Mesenchymal stem cell (in vitro differentiated cells and primary cell): ENCODE data around the gene HAS3.

Experiments used
- DNase-seq: peaks from one replicate; pipeline ENCODE4 v3.0.0-alpha.2; 2013
- H2AFZ ChIP-seq: one replicate; pipeline ENCODE4 v1.6.1; 2013; ENCODE audit warnings: low read depth, mild to moderate bottlenecking, control low read depth, inconsistent platforms, low read length, moderate library complexity
- H2AK5ac ChIP-seq: 2 replicates; pipeline ENCODE4 v1.6.1; 2013; ENCODE audit warnings: low read length, moderate library complexity, mild to moderate bottlenecking, inconsistent platforms; ENCODE audit not compliant: severe bottlenecking
- H2BK120ac ChIP-seq: one replicate; pipeline ENCODE4 v1.6.1; 2013; ENCODE audit warnings: low read depth, mild to moderate bottlenecking, inconsistent platforms, low read length, moderate library complexity
- H2BK12ac ChIP-seq, 2 experiments: one replicate each; pipeline ENCODE4 v1.6.1; 2013; ENCODE audit warnings: inconsistent platforms in 2 of 2, low read length in 2 of 2, mild to moderate bottlenecking in 2 of 2, moderate library complexity in 2 of 2, control low read depth in 1 of 2
- H2BK15ac ChIP-seq: one replicate; pipeline ENCODE4 v1.6.1; 2013; ENCODE audit warnings: mild to moderate bottlenecking, low read depth, inconsistent platforms; ENCODE audit not compliant: poor library complexity, severe bottlenecking
- H2BK5ac ChIP-seq: 2 replicates; pipeline ENCODE4 v1.6.1; 2013; ENCODE audit warnings: low read depth, mild to moderate bottlenecking, low read length, control low read depth, inconsistent platforms; ENCODE audit not compliant: poor library complexity, severe bottlenecking
- H3K14ac ChIP-seq, 2 experiments: one replicate each; pipeline ENCODE4 v1.6.1; 2013; ENCODE audit warnings: inconsistent platforms in 2 of 2, low read length in 2 of 2, control low read depth in 1 of 2, mild to moderate bottlenecking in 1 of 2, moderate library complexity in 1 of 2
- H3K18ac ChIP-seq, 2 experiments: one replicate each; pipeline ENCODE4 v1.6.1; 2013; ENCODE audit warnings: inconsistent platforms in 2 of 2, low read length in 2 of 2, control low read depth in 1 of 2, low read depth in 1 of 2, mild to moderate bottlenecking in 1 of 2
- H3K23ac ChIP-seq, 2 experiments: one replicate each; pipeline ENCODE4 v1.6.1; 2013; ENCODE audit warnings: inconsistent platforms in 2 of 2, low read length in 2 of 2, mild to moderate bottlenecking in 2 of 2, moderate library complexity in 2 of 2, control low read depth in 1 of 2
- H3K27ac ChIP-seq: 2 replicates; pipeline ENCODE4 v1.5.1; 2013; ENCODE audit warnings: mild to moderate bottlenecking, moderate library complexity, low read length, control low read depth, inconsistent platforms; ENCODE audit not compliant: poor library complexity, severe bottlenecking
- H3K27me3 ChIP-seq, 2 experiments: 2 replicates each; pipeline versions ENCODE4 v1.6.1 to v1.7.0; 2013; ENCODE audit warnings: low read length in 2 of 2, mild to moderate bottlenecking in 2 of 2, moderate library complexity in 2 of 2, control low read depth in 1 of 2, inconsistent platforms in 1 of 2; ENCODE audit not compliant: control insufficient read depth in 1 of 2, insufficient read depth in 1 of 2
- H3K36me3 ChIP-seq, 2 experiments: 2 replicates each; pipeline versions ENCODE4 v1.6.1 to v1.7.0; 2013; ENCODE audit warnings: low read length in 2 of 2, control low read depth in 1 of 2, inconsistent platforms in 1 of 2, low read depth in 1 of 2, mild to moderate bottlenecking in 1 of 2; ENCODE audit not compliant: insufficient read depth in 2 of 2, control insufficient read depth in 1 of 2
- H3K4ac ChIP-seq, 2 experiments: one replicate each; pipeline ENCODE4 v1.6.1; 2013; ENCODE audit warnings: inconsistent platforms in 2 of 2, low read length in 2 of 2, mild to moderate bottlenecking in 2 of 2, moderate library complexity in 2 of 2, control low read depth in 1 of 2, low read depth in 1 of 2
- H3K4me1 ChIP-seq: 2 replicates; pipeline ENCODE4 v1.6.1; 2013; ENCODE audit warnings: low read depth, low read length, control low read depth; ENCODE audit not compliant: control insufficient read depth, insufficient read depth
- H3K4me2 ChIP-seq: 2 replicates; pipeline ENCODE4 v1.6.1; 2013; ENCODE audit warnings: low read length, mild to moderate bottlenecking, inconsistent platforms; ENCODE audit not compliant: poor library complexity, severe bottlenecking
- H3K4me3 ChIP-seq, 2 experiments: 2 replicates each; pipeline versions ENCODE4 v1.5.1 to v1.7.0; 2013; ENCODE audit warnings: low read length in 2 of 2, mild to moderate bottlenecking in 2 of 2, control low read depth in 1 of 2, low read depth in 1 of 2; ENCODE audit not compliant: insufficient read depth in 1 of 2
- H3K79me1 ChIP-seq: replicated peaks from 2 replicates; pipeline ENCODE4 v1.6.1; 2013; ENCODE audit warnings: mild to moderate bottlenecking, control low read depth, low read length, inconsistent platforms; ENCODE audit not compliant: poor library complexity, severe bottlenecking
- H3K9ac ChIP-seq: 2 replicates; pipeline ENCODE4 v1.7.0; 2013; ENCODE audit warnings: mild to moderate bottlenecking, low read length, moderate library complexity
- H3K9me3 ChIP-seq: 2 replicates; pipeline ENCODE4 v1.7.0; 2013; ENCODE audit warnings: mild to moderate bottlenecking, low read length; ENCODE audit not compliant: control insufficient read depth
- H4K8ac ChIP-seq: one replicate; pipeline ENCODE4 v1.6.1; 2013; ENCODE audit warnings: inconsistent platforms, mild to moderate bottlenecking, low read length, moderate library complexity
- H4K91ac ChIP-seq: one replicate; pipeline ENCODE4 v1.6.1; 2013; ENCODE audit warnings: mild to moderate bottlenecking, low read length, inconsistent platforms
- WGBS: methylation state at CpG from one replicate; pipeline ENCODE4 v1.1.7; 2013; ENCODE audit warnings: mixed read lengths; 5-methylcytosine and 5-hydroxymethylcytosine counted together

HAS3 gene

GRCh38 chr16:69116256-69116875 is 10.9 kb downstream of the HAS3 start:
- DNase-seq = no peak
- H3K9me3 ChIP-seq = no peaks in the 10 kb centered on the region
- H3K9ac ChIP-seq = no peak overlapping the region
- no peak overlapping the region for H3K23ac ChIP-seq
- peaks cover 10% of the 10 kb centered on the region for H3K4me1 ChIP-seq
- no peak overlapping the region for H2BK5ac ChIP-seq
- H2BK120ac ChIP-seq = no peak overlapping the region
- H3K79me1 ChIP-seq = peaks cover 47% of the 10 kb centered on the region
- no peak overlapping the region for H2BK12ac ChIP-seq
- no peak overlapping the region for H2AK5ac ChIP-seq
- H3K27ac ChIP-seq = no peak overlapping the region
- H3K4me3 ChIP-seq = no peak overlapping the region
- H3K18ac ChIP-seq = no peak overlapping the region
- H2BK15ac ChIP-seq = no peak overlapping the region
- H3K36me3 ChIP-seq = peaks cover 76 to 83% of the 10 kb centered on the region in 2 experiments
- H4K8ac ChIP-seq = no peak overlapping the region
- no peak overlapping the region for H3K4ac ChIP-seq
- no peak overlapping the region for H3K4me2 ChIP-seq
- 97% methylated on average over 7 of the region's 7 CpGs for WGBS
- no peak overlapping the region for H3K14ac ChIP-seq
- H3K27me3 ChIP-seq = no peaks in the 10 kb centered on the region
- no peak overlapping the region for H4K91ac ChIP-seq
- no peak overlapping the region for H2AFZ ChIP-seq

GRCh38 chr16:69116906-69117305 is 11.5 kb downstream of the HAS3 start:
- no peak overlapping the region for H4K91ac ChIP-seq
- no peak overlapping the region for H3K27ac ChIP-seq

GRCh38 chr16:69118468-69118867 is 13.0 kb downstream of the HAS3 start:
- no peak overlapping the region for H3K18ac ChIP-seq
- H3K4me1 ChIP-seq = no peaks in the 10 kb centered on the region
- WGBS = 89% methylated on average over 2 of the region's 2 CpGs
- no peak overlapping the region for H2BK15ac ChIP-seq
- no peak overlapping the region for H3K4ac ChIP-seq
- no peak overlapping the region for H3K23ac ChIP-seq
- H2AK5ac ChIP-seq = no peak overlapping the region
- H3K27me3 ChIP-seq = no peaks in the 10 kb centered on the region
- no peak overlapping the region for H2BK5ac ChIP-seq
- H2BK120ac ChIP-seq = no peak overlapping the region
- H3K4me3 ChIP-seq = no peak overlapping the region
- H3K9me3 ChIP-seq = no peaks in the 10 kb centered on the region
- peaks cover 65 to 78% of the 10 kb centered on the region in 2 experiments for H3K36me3 ChIP-seq
- H2BK12ac ChIP-seq = no peak overlapping the region
- peaks cover 43% of the 10 kb centered on the region for H3K79me1 ChIP-seq
- DNase-seq = no peak
- no peak overlapping the region for H3K9ac ChIP-seq
- no peak overlapping the region for H4K91ac ChIP-seq
- no peak overlapping the region for H2AFZ ChIP-seq
- H3K14ac ChIP-seq = no peak overlapping the region
- no peak overlapping the region for H3K27ac ChIP-seq
- H3K4me2 ChIP-seq = no peak overlapping the region
- H4K8ac ChIP-seq = no peak overlapping the region

More at GRCh38 chr16:69116906-69117305, 11.5 kb downstream of the HAS3 start:
- Histone ChIP-seq H3K23ac (no peak overlapping the region), H2BK5ac (no peak overlapping the region), H4K8ac (no peak overlapping the region), H2BK120ac (no peak overlapping the region), H2AFZ (no peak overlapping the region), H3K14ac (no peak overlapping the region), H3K4me2 (no peak overlapping the region), H3K9ac (no peak overlapping the region), H3K4ac (no peak overlapping the region), H3K9me3 (no peaks in the 10 kb centered on the region), H3K4me1 (peaks cover 10% of the 10 kb centered on the region), H3K4me3 (no peak overlapping the region), H2BK12ac (no peak overlapping the region), H2BK15ac (no peak overlapping the region), H2AK5ac (no peak overlapping the region), H3K18ac (no peak overlapping the region), H3K27me3 (no peaks in the 10 kb centered on the region), H3K79me1 (peaks cover 43% of the 10 kb centered on the region), H3K36me3 (peaks cover 73 to 82% of the 10 kb centered on the region in 2 experiments)
- 98% methylated on average over 6 of the region's 6 CpGs for WGBS
- DNase-seq = no peak

- no peak overlapping the region for H3K4me3 ChIP-seq
- no peak overlapping the region for H3K9ac ChIP-seq
- no peak overlapping the region for H2BK5ac ChIP-seq
- no peak overlapping the region for H2BK12ac ChIP-seq
- no peak overlapping the region for H4K8ac ChIP-seq
- H4K91ac ChIP-seq = no peak overlapping the region
- H2BK120ac ChIP-seq = no peak overlapping the region
- H3K14ac ChIP-seq = no peak overlapping the region
- WGBS = 98% methylated on average over 2 of the region's 2 CpGs
- no peak overlapping the region for H2BK15ac ChIP-seq
- no peak overlapping the region for H3K4me2 ChIP-seq
- H2AFZ ChIP-seq = no peak overlapping the region
- H3K4me1 ChIP-seq = no peaks in the 10 kb centered on the region
- no peak overlapping the region for H3K4ac ChIP-seq
- no peak overlapping the region for H3K23ac ChIP-seq
- H3K18ac ChIP-seq = no peak overlapping the region
- peaks cover 60 to 72% of the 10 kb centered on the region in 2 experiments for H3K36me3 ChIP-seq
- no peaks in the 10 kb centered on the region for H3K27me3 ChIP-seq
- H2AK5ac ChIP-seq = no peak overlapping the region
- no peaks in the 10 kb centered on the region for H3K9me3 ChIP-seq
- peaks cover 43% of the 10 kb centered on the region for H3K79me1 ChIP-seq
- DNase-seq = no peak
- H3K27ac ChIP-seq = no peak overlapping the region
Observed at GRCh38 chr16:69118994-69119393, 13.5 kb downstream of the HAS3 start.
